Progenitor cell of endocrine pancreas (in vitro differentiated cells): ENCODE data around the gene NTN5. TPM values are rescaled to one million over a fixed set of nuclear protein-coding genes. Genes with fewer than 3 reads are reported as not detected.
A peak's percentile ranks its signal among the peaks of the same experiment; 100 is the strongest.

Experiments
- DNase-seq: peaks from one replicate; pipeline ENCODE4 v3.0.0; 2021; ENCODE audit warnings: low spot score; ENCODE audit not compliant: unreplicated experiment
- H3K27ac Mint-ChIP-seq: 2 replicates; pipeline ENCODE4 v1.8.0; 2021; ENCODE audit warnings: mild to moderate bottlenecking, moderate library complexity, mixed read lengths
- H3K27me3 Mint-ChIP-seq: 2 replicates; pipeline ENCODE4 v1.8.0; 2021; ENCODE audit warnings: mixed read lengths
- H3K36me3 Mint-ChIP-seq: 2 replicates; pipeline ENCODE4 v1.8.0; 2022; ENCODE audit warnings: mixed read lengths; ENCODE audit not compliant: insufficient read depth
- H3K4me1 Mint-ChIP-seq: 2 replicates; pipeline ENCODE4 v1.8.0; 2021; ENCODE audit warnings: low read depth, mixed read lengths
- H3K4me3 Mint-ChIP-seq: 2 replicates; pipeline ENCODE4 v1.8.0; 2021; ENCODE audit warnings: low read depth, mild to moderate bottlenecking, moderate library complexity, mixed read lengths
- H3K9me3 Mint-ChIP-seq: 2 replicates; pipeline ENCODE4 v1.8.0; 2021; ENCODE audit warnings: low read depth, mixed read lengths
- total RNA-seq: library from RNA; stranded (reverse); gene quantifications from 2 replicates; pipeline ENCODE4 v1.2.1, GENCODE V29; 2021
- TF ChIP-seq, protein P1 (sequence below): fragments of 200-600 bp; sonication (generic); IDR thresholded peaks from one replicate; pipeline ENCODE4 v1.5.0; 2021; ENCODE audit warnings: antibody characterized with exemption, mild to moderate bottlenecking; ENCODE audit not compliant: unreplicated experiment

Gene NTN5
- total RNA-seq, 1 donor from 2014 or later = 0.91 TPM

DNA sequence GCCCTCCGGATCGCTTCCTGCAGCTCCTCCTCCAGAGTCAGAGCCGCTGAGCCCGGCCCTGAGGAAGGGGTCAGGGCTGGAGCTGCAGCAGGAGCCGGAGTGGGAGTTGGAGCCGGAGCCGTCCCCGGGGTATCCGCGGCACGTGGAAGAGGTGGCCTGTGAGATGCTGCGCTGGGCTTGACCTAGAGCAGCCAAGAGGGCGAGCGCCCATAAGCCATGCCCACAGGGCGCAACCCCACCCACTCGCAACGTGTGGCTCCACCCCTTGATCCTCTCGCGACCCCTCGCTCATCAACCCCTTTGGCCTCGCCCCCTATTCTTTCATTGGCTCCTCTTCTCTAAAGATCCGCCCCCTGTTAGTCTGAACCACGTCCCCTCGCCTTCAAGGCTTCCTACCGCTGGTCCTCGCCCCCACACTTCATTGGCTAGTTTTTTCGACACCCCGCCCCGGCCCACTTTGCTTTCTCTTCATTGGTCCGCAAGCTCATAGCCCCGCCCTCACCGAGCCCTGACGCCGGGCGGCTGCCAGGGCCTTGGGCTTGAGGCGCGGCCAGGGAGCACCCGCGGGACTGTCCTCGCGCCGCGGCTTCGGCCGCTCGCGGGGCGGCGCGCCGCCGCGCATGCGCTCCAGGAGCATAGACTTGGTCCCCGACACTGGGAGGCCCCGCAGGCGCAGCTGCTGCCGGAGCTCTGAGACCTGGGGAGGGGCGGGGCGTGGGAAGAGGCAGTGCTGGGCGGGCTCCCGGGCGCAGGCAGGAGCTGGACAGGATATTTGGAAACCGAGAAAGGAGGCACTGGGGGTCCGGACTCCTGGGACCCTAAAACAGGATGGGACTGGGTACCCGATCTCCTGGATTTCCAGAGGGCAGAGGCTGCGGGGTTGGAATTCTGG, 41.3 kb upstream of the NTN5 start:
- TF ChIP-seq, protein P1, sequence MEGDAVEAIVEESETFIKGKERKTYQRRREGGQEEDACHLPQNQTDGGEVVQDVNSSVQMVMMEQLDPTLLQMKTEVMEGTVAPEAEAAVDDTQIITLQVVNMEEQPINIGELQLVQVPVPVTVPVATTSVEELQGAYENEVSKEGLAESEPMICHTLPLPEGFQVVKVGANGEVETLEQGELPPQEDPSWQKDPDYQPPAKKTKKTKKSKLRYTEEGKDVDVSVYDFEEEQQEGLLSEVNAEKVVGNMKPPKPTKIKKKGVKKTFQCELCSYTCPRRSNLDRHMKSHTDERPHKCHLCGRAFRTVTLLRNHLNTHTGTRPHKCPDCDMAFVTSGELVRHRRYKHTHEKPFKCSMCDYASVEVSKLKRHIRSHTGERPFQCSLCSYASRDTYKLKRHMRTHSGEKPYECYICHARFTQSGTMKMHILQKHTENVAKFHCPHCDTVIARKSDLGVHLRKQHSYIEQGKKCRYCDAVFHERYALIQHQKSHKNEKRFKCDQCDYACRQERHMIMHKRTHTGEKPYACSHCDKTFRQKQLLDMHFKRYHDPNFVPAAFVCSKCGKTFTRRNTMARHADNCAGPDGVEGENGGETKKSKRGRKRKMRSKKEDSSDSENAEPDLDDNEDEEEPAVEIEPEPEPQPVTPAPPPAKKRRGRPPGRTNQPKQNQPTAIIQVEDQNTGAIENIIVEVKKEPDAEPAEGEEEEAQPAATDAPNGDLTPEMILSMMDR = no peak
- Mint-ChIP-seq H3K4me3 (peak overlapping the region; percentile 80), H3K9me3 (no peaks in the 10 kb centered on the region), H3K27ac (peak overlapping the region; percentile 94), H3K4me1 (peaks cover 15% of the 10 kb centered on the region), H3K27me3 (no peaks in the 10 kb centered on the region), H3K36me3 (peaks cover 2% of the 10 kb centered on the region)
- peak; percentile 99 for DNase-seq

DNA sequence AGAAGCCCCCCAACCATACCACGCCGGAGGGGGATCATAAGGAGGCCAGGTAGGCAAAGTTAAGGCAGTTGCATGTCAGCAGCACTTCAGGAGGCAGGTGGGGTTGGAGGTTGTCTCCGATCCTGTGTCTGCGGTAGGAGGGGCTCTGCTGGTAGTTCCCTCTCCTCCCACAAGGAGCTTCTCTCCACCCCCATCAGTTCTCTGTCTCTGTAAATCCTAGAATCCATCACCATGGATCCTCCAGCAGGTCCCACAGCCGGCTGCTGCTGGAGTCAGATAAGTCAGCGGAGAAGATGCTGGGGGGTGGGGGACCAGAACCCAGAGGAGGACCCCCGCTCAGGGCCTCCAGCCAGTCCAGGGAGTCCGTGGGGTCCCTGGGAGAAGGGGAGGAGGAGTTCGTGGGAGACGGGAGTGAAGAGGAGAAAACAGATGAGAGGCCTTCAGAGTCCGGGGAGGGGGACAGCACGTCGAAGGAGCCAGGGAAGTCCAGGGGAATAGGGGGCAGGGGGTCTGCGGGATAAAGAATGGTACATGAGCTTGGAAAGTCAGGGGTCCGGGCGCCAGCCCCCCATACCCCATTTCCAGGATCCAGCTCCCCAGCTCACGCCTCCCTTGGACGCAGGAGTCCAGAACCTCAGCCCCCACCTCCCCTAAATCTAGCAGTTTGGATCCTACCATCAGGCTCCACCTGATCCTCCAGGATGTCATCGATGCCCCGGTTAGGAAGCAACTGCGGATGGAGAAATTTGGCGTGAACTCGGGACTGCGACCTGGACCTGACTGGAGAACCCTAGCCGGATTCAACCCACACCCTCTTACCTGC, 40.4 kb upstream of the NTN5 start:
- Mint-ChIP-seq H3K9me3 (no peaks in the 10 kb centered on the region), H3K4me3 (peak overlapping the region; percentile 80), H3K27me3 (no peaks in the 10 kb centered on the region), H3K4me1 (peaks cover 11% of the 10 kb centered on the region), H3K27ac (no peak overlapping the region), H3K36me3 (peaks cover 2% of the 10 kb centered on the region)
- TF ChIP-seq, protein P1 = peak; percentile 34
- DNase-seq = no peak

DNA sequence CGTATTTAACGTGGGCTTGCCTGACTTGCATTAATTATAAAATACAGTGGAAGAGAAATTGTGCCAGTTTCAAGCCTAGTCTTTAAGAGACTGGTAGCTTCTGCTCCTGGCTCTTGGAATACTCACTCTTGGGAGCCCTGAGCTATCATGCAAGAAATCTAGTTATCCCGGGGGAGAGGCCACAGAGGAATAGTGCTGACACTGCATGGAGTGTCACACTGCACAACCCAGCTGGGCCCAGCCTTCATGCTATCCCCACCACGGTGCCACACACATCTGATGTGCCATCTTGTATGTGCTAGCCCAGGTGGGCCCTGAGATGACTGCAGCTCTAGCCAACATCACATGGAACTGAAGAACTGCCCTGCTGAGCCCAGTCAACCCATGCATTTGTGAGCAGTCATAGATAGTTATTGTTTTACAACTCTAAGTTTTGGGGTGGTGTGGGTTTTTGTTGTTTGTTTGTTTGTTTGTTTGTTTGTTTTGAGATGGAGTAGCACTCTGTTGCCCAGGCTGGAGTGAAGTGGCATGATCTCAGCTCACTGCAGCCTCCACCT, 38.4 kb upstream of the NTN5 start:
- H3K27me3 Mint-ChIP-seq = no peaks in the 10 kb centered on the region

DNA sequence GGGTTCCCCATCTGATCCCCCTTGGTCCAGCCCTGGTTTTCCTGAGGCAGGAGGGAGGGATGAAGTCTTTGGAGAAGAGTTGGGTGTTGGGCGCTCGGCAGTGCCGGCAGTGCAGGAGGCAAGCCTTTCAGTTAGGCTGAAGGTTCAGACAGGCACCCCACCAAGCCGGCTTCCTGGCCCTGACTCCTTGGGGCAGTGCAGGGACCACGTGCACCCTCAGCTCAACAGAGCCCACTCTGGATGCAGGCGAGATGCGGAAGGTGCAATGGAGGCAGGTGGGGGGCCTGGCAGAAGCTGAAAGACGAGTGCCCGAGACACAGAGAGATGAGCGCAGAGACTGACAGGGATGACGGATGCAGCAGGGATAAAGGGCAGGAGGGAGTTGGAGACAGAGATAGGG, 35.7 kb upstream of the NTN5 start:
- no peak for DNase-seq
- Mint-ChIP-seq H3K27ac (no peak overlapping the region), H3K4me3 (no peak overlapping the region), H3K27me3 (no peaks in the 10 kb centered on the region), H3K9me3 (no peaks in the 10 kb centered on the region), H3K4me1 (no peaks in the 10 kb centered on the region), H3K36me3 (peaks cover 9% of the 10 kb centered on the region)
- TF ChIP-seq, protein P1 = no peak

More for the DNA sequence above, 38.4 kb upstream of the NTN5 start:
- TF ChIP-seq, protein P1 = no peak
- no peak for DNase-seq
- Mint-ChIP-seq H3K36me3 (peaks cover 3% of the 10 kb centered on the region), H3K9me3 (no peaks in the 10 kb centered on the region), H3K4me3 (no peak overlapping the region), H3K4me1 (peaks cover 7% of the 10 kb centered on the region), H3K27ac (no peak overlapping the region)

DNA sequence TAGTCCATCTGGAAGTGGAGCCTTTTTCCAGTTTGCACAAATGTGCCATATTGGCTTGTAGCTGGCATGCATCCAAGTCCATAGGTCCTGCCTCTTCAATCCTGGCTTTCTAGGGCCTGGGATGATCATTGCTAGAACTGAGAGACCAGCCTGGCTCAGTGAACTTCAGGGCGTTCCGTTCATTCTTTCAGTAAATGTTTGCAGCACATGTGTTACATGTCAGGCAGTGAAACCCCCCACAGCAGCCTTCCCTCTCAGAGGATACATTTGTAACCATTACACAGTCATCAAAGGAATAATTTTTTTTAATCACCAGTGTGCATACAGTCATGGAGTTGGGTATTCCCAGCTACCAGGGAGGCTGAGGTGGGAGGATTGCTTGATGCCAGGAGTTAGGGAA, 32.6 kb upstream of the NTN5 start:
- Mint-ChIP-seq H3K4me1 (no peaks in the 10 kb centered on the region), H3K27ac (no peak overlapping the region), H3K9me3 (no peaks in the 10 kb centered on the region), H3K36me3 (peaks cover 17% of the 10 kb centered on the region), H3K27me3 (no peaks in the 10 kb centered on the region), H3K4me3 (no peak overlapping the region)
- DNase-seq = no peak
- TF ChIP-seq, protein P1 = no peak
